Glutamatergic neuron (in vitro differentiated cells): ENCODE results near the gene CCER1. TPM values are rescaled to one million over a fixed set of nuclear protein-coding genes. Genes with fewer than 3 reads are reported as not detected.

Source experiments
- DNase-seq: peaks from one replicate; pipeline ENCODE4 v3.0.0; 2022
- H3K27ac Mint-ChIP-seq: one replicate; pipeline ENCODE4 v1.8.0; 2020; ENCODE audit warnings: mild to moderate bottlenecking, mixed read lengths, inconsistent platforms; ENCODE audit not compliant: unreplicated experiment
- H3K27me3 Mint-ChIP-seq: one replicate; pipeline ENCODE4 v1.8.0; 2020; ENCODE audit warnings: mild to moderate bottlenecking, moderate library complexity, mixed read lengths, inconsistent platforms; ENCODE audit not compliant: unreplicated experiment
- H3K36me3 Mint-ChIP-seq: one replicate; pipeline ENCODE4 v1.8.0; 2020; ENCODE audit warnings: mild to moderate bottlenecking, mixed read lengths, inconsistent platforms; ENCODE audit not compliant: unreplicated experiment
- H3K4me1 Mint-ChIP-seq: one replicate; pipeline ENCODE4 v1.8.0; 2020; ENCODE audit warnings: mild to moderate bottlenecking, low read depth, mixed read lengths, inconsistent platforms; ENCODE audit not compliant: unreplicated experiment
- H3K4me3 Mint-ChIP-seq: one replicate; pipeline ENCODE4 v1.8.0; 2020; ENCODE audit warnings: mild to moderate bottlenecking, mixed read lengths, inconsistent platforms; ENCODE audit not compliant: unreplicated experiment
- H3K9me3 Mint-ChIP-seq: one replicate; pipeline ENCODE4 v1.8.0; 2020; ENCODE audit warnings: mild to moderate bottlenecking, moderate library complexity, mixed read lengths, inconsistent platforms; ENCODE audit not compliant: unreplicated experiment
- total RNA-seq: library from RNA; stranded (reverse); fragmentation: NEBNext Ultra II Directional; extraction: Animal tissue kit (Norgen Biotek cat#: 25700); gene quantifications from one replicate; pipeline ENCODE4 v1.2.1, GENCODE V29; 2021; ENCODE audit not compliant: unreplicated experiment
- TF ChIP-seq, protein P1 (sequence below): fragments of 200-600 bp; sonication (generic); IDR thresholded peaks from one replicate; pipeline ENCODE4 v1.5.0; 2021; ENCODE audit not compliant: partially characterized antibody, unreplicated experiment

CCER1 gene
- total RNA-seq, 1 donor from 2014 or later, result not detected

DNA sequence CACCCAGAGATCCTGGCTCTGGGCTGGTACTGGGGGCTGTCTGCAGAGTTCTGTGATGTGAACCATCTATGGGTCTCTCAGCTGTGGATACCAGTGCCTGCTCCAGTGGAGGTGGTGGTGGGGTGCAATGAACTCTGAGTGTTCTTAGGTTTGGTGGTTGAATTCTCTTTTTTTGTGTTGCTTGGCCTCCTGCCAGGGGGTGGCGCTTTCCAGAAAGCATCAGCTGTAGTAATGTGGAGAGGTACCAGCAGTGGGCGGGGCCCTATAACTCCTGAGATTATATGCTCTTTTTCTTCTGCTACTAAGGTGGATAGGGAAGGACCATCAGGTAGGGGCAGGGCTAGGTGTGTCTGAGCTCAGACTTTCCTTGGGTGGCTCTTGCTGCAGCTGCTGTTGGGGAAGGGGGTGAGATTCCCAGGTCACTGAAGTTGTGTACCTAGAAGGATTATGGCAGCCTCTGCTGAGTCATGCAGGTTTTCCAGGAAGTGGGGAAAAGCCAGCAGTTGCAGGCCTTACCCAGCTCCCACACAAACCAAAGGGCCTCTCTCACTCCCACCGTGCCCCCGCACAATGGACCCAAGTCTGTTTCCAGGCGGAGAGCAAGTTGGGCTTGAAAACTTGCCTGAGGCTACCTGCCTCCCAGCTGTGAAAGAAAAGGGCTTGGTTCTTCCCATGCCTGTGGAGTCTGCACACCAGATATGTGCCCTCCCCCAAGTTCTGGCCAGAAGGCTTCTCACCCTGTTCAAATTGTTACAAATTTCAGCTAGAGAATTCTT lies 18.6 kb downstream of the CCER1 start:
- Mint-ChIP-seq H3K27ac (no peak overlapping the region), H3K4me1 (no peaks in the 10 kb centered on the region), H3K4me3 (no peak overlapping the region), H3K9me3 (peaks cover 2% of the 10 kb centered on the region), H3K27me3 (no peaks in the 10 kb centered on the region), H3K36me3 (no peaks in the 10 kb centered on the region)
- DNase-seq, result no peak
- TF ChIP-seq, protein P1, sequence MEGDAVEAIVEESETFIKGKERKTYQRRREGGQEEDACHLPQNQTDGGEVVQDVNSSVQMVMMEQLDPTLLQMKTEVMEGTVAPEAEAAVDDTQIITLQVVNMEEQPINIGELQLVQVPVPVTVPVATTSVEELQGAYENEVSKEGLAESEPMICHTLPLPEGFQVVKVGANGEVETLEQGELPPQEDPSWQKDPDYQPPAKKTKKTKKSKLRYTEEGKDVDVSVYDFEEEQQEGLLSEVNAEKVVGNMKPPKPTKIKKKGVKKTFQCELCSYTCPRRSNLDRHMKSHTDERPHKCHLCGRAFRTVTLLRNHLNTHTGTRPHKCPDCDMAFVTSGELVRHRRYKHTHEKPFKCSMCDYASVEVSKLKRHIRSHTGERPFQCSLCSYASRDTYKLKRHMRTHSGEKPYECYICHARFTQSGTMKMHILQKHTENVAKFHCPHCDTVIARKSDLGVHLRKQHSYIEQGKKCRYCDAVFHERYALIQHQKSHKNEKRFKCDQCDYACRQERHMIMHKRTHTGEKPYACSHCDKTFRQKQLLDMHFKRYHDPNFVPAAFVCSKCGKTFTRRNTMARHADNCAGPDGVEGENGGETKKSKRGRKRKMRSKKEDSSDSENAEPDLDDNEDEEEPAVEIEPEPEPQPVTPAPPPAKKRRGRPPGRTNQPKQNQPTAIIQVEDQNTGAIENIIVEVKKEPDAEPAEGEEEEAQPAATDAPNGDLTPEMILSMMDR, result no peak

DNA sequence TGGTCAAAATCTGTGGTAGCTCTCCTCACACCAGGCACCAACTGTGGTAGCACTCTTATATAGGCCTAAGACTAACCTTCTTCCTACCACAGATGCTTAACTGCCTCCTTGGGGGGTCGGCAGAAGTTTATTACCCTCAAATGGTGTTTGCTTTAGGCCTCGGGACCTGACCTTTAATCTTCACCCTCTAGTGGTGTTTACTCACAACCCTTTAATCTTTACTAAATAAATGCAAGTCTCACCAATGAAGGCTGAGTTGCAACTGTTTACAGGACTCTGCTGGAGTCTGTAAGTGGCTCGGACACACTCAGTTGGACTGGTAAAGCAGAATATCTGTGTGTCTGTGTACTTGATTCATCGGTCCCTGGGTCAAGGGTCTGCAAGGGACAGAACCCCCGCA lies 29.4 kb downstream of the CCER1 start:
- Mint-ChIP-seq H3K4me3 (no peak overlapping the region), H3K9me3 (peaks cover 4% of the 10 kb centered on the region), H3K27ac (no peak overlapping the region), H3K4me1 (peaks cover 4% of the 10 kb centered on the region), H3K36me3 (peaks cover 7% of the 10 kb centered on the region), H3K27me3 (no peaks in the 10 kb centered on the region)
- TF ChIP-seq, protein P1, result no peak
- DNase-seq, result no peak

DNA sequence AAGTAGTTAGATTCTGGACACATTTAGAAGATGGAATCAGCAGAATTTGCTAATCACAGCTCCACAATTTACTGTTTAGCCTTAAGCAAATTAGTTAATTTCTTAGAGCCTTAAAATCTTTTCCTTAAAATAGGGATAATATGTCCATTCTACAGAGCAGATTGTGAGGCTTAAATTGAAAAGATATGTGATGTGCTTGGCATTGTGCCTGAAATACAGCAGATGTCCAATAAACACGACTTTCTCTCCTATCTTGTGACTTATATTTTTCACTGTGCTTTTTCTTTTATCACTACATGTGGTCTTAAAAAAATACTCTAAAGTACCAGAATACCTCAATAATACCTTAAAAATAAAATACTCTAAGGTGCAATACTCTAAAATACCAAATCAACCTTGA lies 30.6 kb downstream of the CCER1 start:
- H3K4me1 Mint-ChIP-seq, result peaks cover 4% of the 10 kb centered on the region
- no peak overlapping the region for H3K27ac Mint-ChIP-seq
- peaks cover 2% of the 10 kb centered on the region for H3K9me3 Mint-ChIP-seq
- no peak overlapping the region for H3K4me3 Mint-ChIP-seq
- TF ChIP-seq, protein P1, result no peak
- H3K36me3 Mint-ChIP-seq, result no peaks in the 10 kb centered on the region
- no peak for DNase-seq
- no peaks in the 10 kb centered on the region for H3K27me3 Mint-ChIP-seq

DNA sequence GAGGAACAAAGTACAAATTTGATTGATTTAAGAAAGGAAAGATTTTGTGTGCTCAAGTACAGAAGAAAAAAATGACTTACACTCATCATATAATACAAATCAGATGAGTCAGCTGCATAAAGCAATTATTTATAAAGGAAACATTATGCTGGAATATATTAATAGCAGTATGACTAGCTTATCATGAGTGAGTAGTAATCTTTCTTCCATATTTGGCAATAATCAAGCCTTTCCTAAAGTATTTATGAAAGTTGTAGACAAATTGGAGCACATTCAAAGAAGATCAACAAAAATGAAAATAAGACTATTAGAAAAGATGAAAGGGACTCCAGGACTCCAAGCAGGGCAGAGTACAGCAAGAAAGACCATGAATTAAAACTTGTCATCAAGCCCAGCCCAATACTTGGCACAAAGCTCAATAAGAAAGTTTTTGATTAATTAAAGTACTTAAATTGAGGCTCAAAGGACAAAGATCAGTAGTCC lies 32.8 kb downstream of the CCER1 start:
- TF ChIP-seq, protein P1, result no peak
- Mint-ChIP-seq H3K27ac (no peak overlapping the region), H3K36me3 (no peaks in the 10 kb centered on the region), H3K27me3 (no peaks in the 10 kb centered on the region), H3K4me1 (peaks cover 4% of the 10 kb centered on the region), H3K9me3 (no peaks in the 10 kb centered on the region), H3K4me3 (no peak overlapping the region)
- DNase-seq, result no peak

DNA sequence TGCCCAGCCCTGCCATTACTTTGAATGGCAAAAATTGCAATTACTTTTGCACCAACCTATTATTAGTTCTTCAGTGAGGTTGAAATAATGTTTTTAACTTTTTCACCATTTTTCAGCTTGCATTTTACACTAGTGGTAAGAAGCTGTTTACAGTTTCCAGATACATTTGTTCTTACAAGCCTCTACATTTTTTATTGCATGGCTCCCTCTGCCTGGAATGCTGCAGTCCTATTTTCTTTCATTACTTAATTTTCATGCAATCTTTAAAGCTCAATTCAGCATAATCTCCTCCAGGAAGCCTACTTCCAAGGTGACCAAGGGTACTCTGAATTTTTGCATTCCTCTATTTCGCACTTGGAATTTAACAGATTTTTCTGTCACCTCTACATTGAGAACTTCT lies 33.4 kb downstream of the CCER1 start:
- H3K4me1 Mint-ChIP-seq, result peaks cover 4% of the 10 kb centered on the region
- H3K27me3 Mint-ChIP-seq, result no peaks in the 10 kb centered on the region
- H3K4me3 Mint-ChIP-seq, result no peak overlapping the region
- no peak for DNase-seq
- no peak overlapping the region for H3K27ac Mint-ChIP-seq
- TF ChIP-seq, protein P1, result no peak
- H3K36me3 Mint-ChIP-seq, result no peaks in the 10 kb centered on the region
- H3K9me3 Mint-ChIP-seq, result no peaks in the 10 kb centered on the region
